ENCODE data around the gene ATP10A. TPM values are rescaled to one million over a fixed set of nuclear protein-coding genes. Genes with fewer than 3 reads are reported as not detected.

The ATP10A gene
- total RNA-seq, 1 donor from 2014 or later, result 6.8 TPM

- TF ChIP-seq CTCF (conservative IDR thresholded peaks at IDR 0.05), result no peak
- Mint-ChIP-seq H3K27me3 (ENCODE audit: low read depth) (no peaks in the 10 kb centered on the region), H3K4me3 (no peak overlapping the region), H3K4me1 (no peaks in the 10 kb centered on the region), H3K36me3 (ENCODE audit: low read depth) (no peaks in the 10 kb centered on the region), H3K9me3 (no peaks in the 10 kb centered on the region), H3K27ac (ENCODE audit: unreplicated experiment) (no peak overlapping the region)
- DNase-seq (ENCODE audit: low read depth, low spot score), result no peak
These were observed 157.6 kb downstream of the ATP10A start for GRCh38 chr15:25705433-25706115.

DNA sequence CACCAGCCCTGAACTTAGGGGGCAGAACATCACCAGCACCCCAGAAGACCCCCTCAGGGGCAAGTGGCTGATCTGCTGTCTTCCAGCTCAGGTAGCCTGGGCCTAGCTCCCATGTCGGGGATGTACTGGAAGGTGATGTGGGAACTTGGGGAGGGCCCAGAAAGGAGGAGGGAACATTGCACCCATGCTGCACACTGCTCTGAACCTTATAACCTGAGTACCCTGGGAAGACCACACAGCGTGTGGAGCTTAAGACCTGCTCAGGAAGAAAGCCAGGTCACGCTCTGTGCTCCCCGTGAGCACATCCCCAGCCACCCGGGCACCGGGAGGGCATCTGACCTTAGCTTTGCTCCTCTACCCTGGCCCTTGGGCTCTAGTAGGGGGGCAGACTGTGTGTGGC is 159.4 kb downstream of the ATP10A start:
- no peak for TF ChIP-seq CTCF (conservative IDR thresholded peaks at IDR 0.05)

DNA sequence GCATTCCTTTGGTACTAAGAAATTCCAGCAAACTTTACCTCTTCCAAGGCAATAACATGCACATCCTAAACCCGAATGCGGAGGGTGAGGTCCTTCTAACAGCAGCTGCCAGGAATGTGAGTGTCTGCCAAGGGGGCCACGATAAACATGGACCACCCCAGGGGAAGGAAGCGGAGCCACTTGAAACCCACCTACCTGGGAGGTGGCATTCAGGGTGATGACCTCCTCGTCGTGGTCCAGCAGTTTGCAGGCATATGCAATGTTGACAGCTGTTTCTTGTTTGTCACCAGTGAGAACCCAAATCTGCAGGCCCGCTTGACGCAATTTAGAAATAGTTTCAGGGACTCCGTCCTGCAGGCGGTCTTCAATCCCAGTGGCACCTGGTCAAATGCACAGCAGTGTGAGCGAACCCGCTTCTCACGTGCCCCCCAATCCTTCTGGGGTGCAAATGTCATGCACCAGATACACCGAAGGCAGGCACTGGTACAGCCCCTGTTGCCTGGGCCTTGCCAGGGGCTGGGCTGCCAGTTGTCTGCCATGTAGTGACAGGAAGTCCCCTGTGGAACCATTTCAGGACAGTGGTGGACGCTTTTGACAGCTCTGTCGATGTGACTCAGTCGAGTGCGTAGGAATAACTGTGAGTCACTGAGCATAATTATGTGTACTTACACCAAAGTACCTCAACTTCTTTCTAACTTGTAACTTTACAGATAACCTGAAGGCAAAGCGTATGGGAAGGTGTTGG is 161.2 kb downstream of the ATP10A start:
- peaks cover 4% of the 10 kb centered on the region for H3K4me1 Mint-ChIP-seq
- no peak overlapping the region for H3K27ac Mint-ChIP-seq (ENCODE audit: unreplicated experiment)
- no peaks in the 10 kb centered on the region for H3K9me3 Mint-ChIP-seq
- DNase-seq (ENCODE audit: low read depth, low spot score), result no peak
- no peak for TF ChIP-seq CTCF (conservative IDR thresholded peaks at IDR 0.05)
- no peaks in the 10 kb centered on the region for H3K36me3 Mint-ChIP-seq (ENCODE audit: low read depth)
- no peak overlapping the region for H3K4me3 Mint-ChIP-seq
- no peaks in the 10 kb centered on the region for H3K27me3 Mint-ChIP-seq (ENCODE audit: low read depth)

More for the DNA sequence above, 159.4 kb downstream of the ATP10A start:
- no peak for DNase-seq (ENCODE audit: low read depth, low spot score)
- Mint-ChIP-seq H3K9me3 (no peaks in the 10 kb centered on the region), H3K4me1 (no peaks in the 10 kb centered on the region), H3K27me3 (ENCODE audit: low read depth) (no peaks in the 10 kb centered on the region), H3K27ac (ENCODE audit: unreplicated experiment) (no peak overlapping the region), H3K36me3 (ENCODE audit: low read depth) (no peaks in the 10 kb centered on the region), H3K4me3 (no peak overlapping the region)

- Mint-ChIP-seq H3K9me3 (peaks cover 2% of the 10 kb centered on the region), H3K27me3 (ENCODE audit: low read depth) (no peaks in the 10 kb centered on the region), H3K4me3 (no peak overlapping the region), H3K4me1 (peaks cover 13% of the 10 kb centered on the region), H3K36me3 (ENCODE audit: low read depth) (no peaks in the 10 kb centered on the region), H3K27ac (ENCODE audit: unreplicated experiment) (no peak overlapping the region)
- no peak for TF ChIP-seq CTCF (conservative IDR thresholded peaks at IDR 0.05)
- no peak for DNase-seq (ENCODE audit: low read depth, low spot score)
These were observed 162.2 kb downstream of the ATP10A start for GRCh38 chr15:25700916-25701315.

DNA sequence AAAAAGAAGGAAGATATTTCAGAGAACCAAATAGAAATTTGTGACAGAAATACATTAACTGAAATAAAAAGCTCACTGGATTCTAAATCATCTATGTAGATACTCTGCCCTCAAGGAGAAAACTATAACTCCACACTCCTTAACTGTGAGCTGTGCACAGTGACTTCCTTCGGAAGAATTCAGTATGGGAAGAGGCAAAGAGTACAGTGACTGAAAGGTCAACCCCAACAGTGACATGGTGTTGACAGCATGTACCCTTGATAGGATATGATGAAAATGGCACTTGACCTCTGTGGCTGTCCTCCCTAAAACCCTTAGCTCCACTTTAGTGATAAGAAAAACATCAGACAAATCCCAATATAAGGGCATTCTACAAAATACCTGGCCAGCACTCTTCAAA is 165.5 kb downstream of the ATP10A start:
- H3K9me3 Mint-ChIP-seq, result peaks cover 2% of the 10 kb centered on the region
- H3K4me1 Mint-ChIP-seq, result peaks cover 18% of the 10 kb centered on the region
- no peak for TF ChIP-seq CTCF (conservative IDR thresholded peaks at IDR 0.05)
- DNase-seq (ENCODE audit: low read depth, low spot score), result no peak
- no peaks in the 10 kb centered on the region for H3K27me3 Mint-ChIP-seq (ENCODE audit: low read depth)
- H3K27ac Mint-ChIP-seq (ENCODE audit: unreplicated experiment), result no peak overlapping the region
- no peaks in the 10 kb centered on the region for H3K36me3 Mint-ChIP-seq (ENCODE audit: low read depth)
- no peak overlapping the region for H3K4me3 Mint-ChIP-seq

Measured in neural crest cell (in vitro differentiated cells).